GM23248 (cell line): ENCODE measurements around the gene MYOG. TPM values are rescaled to one million over a fixed set of nuclear protein-coding genes. Genes with fewer than 3 reads are reported as not detected.

Experiments used
- DNase-seq: peaks from one replicate; pipeline ENCODE4 v3.0.0-alpha.2; 2015
- H2AFZ ChIP-seq: fragments of 200-600 bp; sonication (generic); 2 replicates; pipeline ENCODE4 v1.6.1; 2016; ENCODE audit warnings: antibody characterized with exemption
- H3F3A ChIP-seq: fragments of 200-600 bp; sonication (generic); 2 replicates; pipeline ENCODE4 v1.6.1; 2016; ENCODE audit warnings: mild to moderate bottlenecking, antibody characterized with exemption, mixed run types; ENCODE audit not compliant: insufficient read depth
- H3K27ac ChIP-seq: fragments of 200-600 bp; sonication (generic); 2 replicates; pipeline ENCODE4 v1.5.1; 2016; ENCODE audit warnings: mild to moderate bottlenecking
- H3K27me3 ChIP-seq: fragments of 200-600 bp; sonication (generic); replicated peaks from 2 replicates; pipeline ENCODE4 v1.6.1; 2016; ENCODE audit warnings: mild to moderate bottlenecking; ENCODE audit not compliant: insufficient read depth
- H3K36me3 ChIP-seq: fragments of 200-600 bp; sonication (generic); 2 replicates; pipeline ENCODE4 v1.6.1; 2016; ENCODE audit warnings: low read depth, mild to moderate bottlenecking
- H3K4me1 ChIP-seq: fragments of 200-600 bp; sonication (generic); 2 replicates; pipeline ENCODE4 v1.6.1; 2016; ENCODE audit warnings: mild to moderate bottlenecking; ENCODE audit not compliant: insufficient read depth
- H3K4me2 ChIP-seq: fragments of 200-600 bp; sonication (generic); one replicate; pipeline ENCODE4 v1.6.1; 2016; ENCODE audit warnings: mild to moderate bottlenecking; ENCODE audit not compliant: unreplicated experiment
- H3K4me3 ChIP-seq: fragments of 200-600 bp; sonication (generic); 2 replicates; pipeline ENCODE4 v1.5.1; 2016; ENCODE audit warnings: mild to moderate bottlenecking
- H3K79me2 ChIP-seq: fragments of 200-600 bp; sonication (generic); 2 replicates; pipeline ENCODE4 v1.6.1; 2016; ENCODE audit warnings: mild to moderate bottlenecking; ENCODE audit not compliant: insufficient read depth
- H3K9ac ChIP-seq: fragments of 200-600 bp; sonication (generic); 2 replicates; pipeline ENCODE4 v1.6.1; 2016; ENCODE audit warnings: mild to moderate bottlenecking
- H3K9me2 ChIP-seq: fragments of 200-600 bp; sonication (generic); 2 replicates; pipeline ENCODE4 v1.6.1; 2016; ENCODE audit warnings: mixed run types, mild to moderate bottlenecking, moderate library complexity; ENCODE audit not compliant: insufficient read depth
- H3K9me3 ChIP-seq: fragments of 200-600 bp; sonication (generic); one replicate; pipeline ENCODE4 v1.6.1; 2017; ENCODE audit warnings: low read depth
- H4K20me1 ChIP-seq: fragments of 200-600 bp; sonication (generic); 2 replicates; pipeline ENCODE4 v1.6.0; 2016; ENCODE audit not compliant: insufficient read depth
- EZH2 ChIP-seq: fragments of 200-600 bp; sonication (generic); IDR thresholded peaks from 2 replicates; pipeline ENCODE4 v1.6.1; 2018; ENCODE audit warnings: antibody characterized with exemption, mild to moderate bottlenecking; ENCODE audit not compliant: insufficient read depth, poor library complexity, severe bottlenecking
- EZH2phosphoT487 ChIP-seq: fragments of 200-600 bp; sonication (generic); IDR thresholded peaks from 2 replicates; pipeline ENCODE4 v1.6.1; 2018; ENCODE audit warnings: antibody characterized with exemption, moderate library complexity, mild to moderate bottlenecking, low read depth; ENCODE audit not compliant: insufficient read depth
- WGBS, 2 experiments: methylation state at CpG; one replicate each; pipeline ENCODE4 v1.1.6; 2015 to 2017; ENCODE audit warnings: low lambda C conversion rate in 2 of 2, low coverage in 1 of 2; ENCODE audit errors: missing lambda C conversion rate in 2 of 2; 5-methylcytosine and 5-hydroxymethylcytosine counted together
- in situ Hi-C: fragments of 300-500 bp; cut with MboI; formaldehyde crosslinking; loops from 2 replicates; pipeline ENCODE4 v1.15.0; 2020
- polyA plus RNA-seq: library from polyadenylated mRNA; unstranded; fragments of >200 nt; fragmentation: Nextera tagmentation; extraction: Ambion mirVana; gene quantifications from 2 replicates; pipeline ENCODE4 v1.2.1, GENCODE V29; 2016
- total RNA-seq: library from RNA; depleted of rRNA; stranded (reverse); fragments of >200 nt; shearing (Covaris generic); gene quantifications from 2 replicates; pipeline ENCODE4 v1.2.3, GENCODE V29; 2014

The MYOG gene
- total and polyA plus RNA-seq, 2 experiments from 2014 or later: not detected

DNA sequence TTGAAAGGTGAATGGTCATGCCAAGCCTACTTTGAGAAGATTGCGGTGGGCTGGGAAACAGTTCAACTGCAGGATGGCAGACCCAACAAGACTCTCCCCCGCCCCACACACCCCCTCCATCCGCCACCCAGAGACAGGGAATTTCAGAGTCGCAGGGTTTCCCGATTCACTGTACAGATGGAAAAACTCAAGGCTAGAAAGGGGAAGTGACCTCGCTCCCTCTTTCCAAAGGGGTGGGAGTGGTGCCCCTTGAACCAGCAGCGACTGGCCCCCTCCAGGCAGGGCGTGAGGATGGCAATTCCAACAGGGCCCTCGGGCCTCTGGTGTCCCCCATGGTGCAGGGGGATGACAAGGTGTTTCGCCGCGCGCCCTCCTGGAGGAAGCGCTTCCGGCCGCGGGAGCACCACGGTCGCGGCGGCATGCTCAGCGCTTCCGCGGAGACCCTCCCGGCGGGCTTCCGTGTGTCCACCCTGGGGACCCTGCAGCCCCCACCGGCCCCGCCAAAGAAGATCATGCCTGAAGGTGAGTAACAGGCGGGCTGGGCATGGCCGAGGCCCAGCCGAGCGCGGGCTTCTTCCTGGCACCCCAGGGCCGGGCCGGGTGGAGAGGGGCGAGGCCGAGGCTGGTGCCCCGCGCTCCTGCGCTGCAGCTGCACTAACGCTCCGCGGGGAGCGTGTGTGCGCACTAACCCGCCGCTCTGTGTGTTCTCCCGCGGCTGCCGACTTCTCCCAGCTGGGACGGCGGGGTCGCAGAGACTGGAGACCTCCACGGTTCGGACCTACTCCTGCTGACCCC, 10.4 kb downstream of the MYOG start:
- no peak overlapping the region for H2AFZ ChIP-seq
- H3K36me3 ChIP-seq: no peaks in the 10 kb centered on the region; the same call in 1 of the 2 replicates
- DNase-seq: no peak
- H3K79me2 ChIP-seq: no peaks in the 10 kb centered on the region
- H3K4me1 ChIP-seq: peaks cover 11% of the 10 kb centered on the region
- H3K27ac ChIP-seq: no peak overlapping the region
- no peaks in the 10 kb centered on the region for H3K9me3 ChIP-seq
- 71 to 76% methylated on average over 38 to 47 of the region's 56 CpGs for WGBS, 2 experiments
- no peak overlapping the region for H3K4me2 ChIP-seq
- in situ Hi-C loops: no loop called here
- no peak overlapping the region for H3K9ac ChIP-seq
- TF ChIP-seq EZH2 (no peak), EZH2phosphoT487 (no peak)
- H3F3A ChIP-seq: no peaks in the 10 kb centered on the region
- H3K27me3 ChIP-seq: no peaks in the 10 kb centered on the region
- no peak overlapping the region for H3K4me3 ChIP-seq
- H4K20me1 ChIP-seq: no peaks in the 10 kb centered on the region
- H3K9me2 ChIP-seq: no peaks in the 10 kb centered on the region

DNA sequence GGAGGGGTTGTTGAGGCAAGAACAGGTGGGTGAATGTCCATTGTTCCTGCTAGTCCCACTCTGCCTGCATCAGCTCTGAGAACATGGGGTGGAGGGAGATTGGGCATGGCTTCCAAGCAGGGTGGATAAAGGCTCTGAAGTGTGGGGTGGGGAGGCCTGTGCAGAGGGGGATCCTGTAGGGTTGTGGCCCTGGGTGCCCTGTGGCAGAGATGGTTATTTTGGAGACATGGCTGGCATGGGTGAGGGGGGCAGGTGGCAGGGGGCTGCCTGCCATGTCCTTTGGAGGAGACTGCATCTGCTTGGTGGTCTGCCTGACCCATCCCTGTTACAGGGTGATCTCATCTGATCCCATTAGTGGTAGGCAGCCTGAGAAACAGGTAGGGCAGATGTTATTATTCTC, 11.2 kb downstream of the MYOG start:
- Histone ChIP-seq H3K36me3 (no peaks in the 10 kb centered on the region; the same call in 1 of the 2 replicates), H3K27me3 (no peaks in the 10 kb centered on the region), H3K27ac (no peak overlapping the region), H3K9ac (no peak overlapping the region), H3K9me2 (no peaks in the 10 kb centered on the region), H3K4me3 (no peak overlapping the region), H3K4me1 (peaks cover 11% of the 10 kb centered on the region), H2AFZ (no peak overlapping the region), H3K9me3 (no peaks in the 10 kb centered on the region), H3F3A (no peaks in the 10 kb centered on the region), H4K20me1 (no peaks in the 10 kb centered on the region), H3K4me2 (no peak overlapping the region), H3K79me2 (no peaks in the 10 kb centered on the region)
- in situ Hi-C loops: no loop called here
- TF ChIP-seq EZH2phosphoT487 (no peak), EZH2 (no peak)
- DNase-seq: no peak

DNA sequence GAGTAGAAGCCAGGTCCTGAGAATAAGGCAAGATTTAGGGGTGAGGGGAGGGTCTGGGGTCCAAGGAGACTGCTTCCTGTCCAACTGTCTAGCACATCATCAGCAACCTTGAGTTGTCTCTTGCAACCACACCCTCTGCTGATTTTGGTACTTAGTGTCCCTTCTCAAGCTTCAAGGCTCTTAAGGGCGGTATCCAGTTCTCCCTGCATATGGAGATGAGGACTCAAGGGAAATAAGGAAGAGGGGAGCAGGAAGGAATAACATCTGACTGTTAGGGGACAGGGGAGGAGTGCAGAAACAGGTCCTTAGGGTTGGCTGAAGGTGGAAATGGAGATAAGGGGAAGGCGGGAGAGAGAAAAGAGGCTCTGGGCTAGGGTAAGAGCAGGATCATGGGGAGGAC, 12.3 kb downstream of the MYOG start:
- no peak for DNase-seq
- Histone ChIP-seq H2AFZ (no peak overlapping the region), H3K9me3 (no peaks in the 10 kb centered on the region), H3K36me3 (no peaks in the 10 kb centered on the region; the same call in 1 of the 2 replicates), H3K9me2 (no peaks in the 10 kb centered on the region), H3K4me1 (peaks cover 11% of the 10 kb centered on the region), H3K4me3 (no peak overlapping the region), H3K4me2 (no peak overlapping the region), H3K79me2 (no peaks in the 10 kb centered on the region), H3K9ac (no peak overlapping the region), H3K27me3 (no peaks in the 10 kb centered on the region), H3K27ac (no peak overlapping the region), H4K20me1 (no peaks in the 10 kb centered on the region), H3F3A (no peaks in the 10 kb centered on the region)
- 100% methylated on average over 2 of the region's 2 CpGs for WGBS, 2 experiments
- in situ Hi-C loops: no loop called here
- no peak for TF ChIP-seq EZH2
- TF ChIP-seq EZH2phosphoT487: no peak

DNA sequence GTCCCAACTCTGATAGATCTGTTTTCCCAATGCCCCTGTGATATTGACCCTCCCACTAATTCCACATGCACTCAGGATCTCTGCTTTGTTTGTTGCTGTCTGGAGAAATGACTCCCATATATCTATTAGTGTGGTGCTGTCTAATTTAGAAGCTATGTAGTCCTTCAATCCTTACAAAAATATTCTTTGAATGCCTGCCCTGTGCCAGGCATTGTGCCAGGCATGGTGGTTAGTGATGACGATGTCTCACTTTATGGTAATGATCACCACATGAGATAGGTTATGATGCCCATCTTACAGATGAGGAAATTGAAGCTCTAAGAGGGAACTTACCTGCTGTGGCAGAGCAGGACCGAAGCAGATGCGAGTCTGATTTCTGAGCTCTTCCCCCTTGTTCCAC, 12.9 kb downstream of the MYOG start:
- Histone ChIP-seq H3K4me1 (peaks cover 11% of the 10 kb centered on the region), H3K4me2 (peak overlapping the region; percentile 7), H3K9ac (no peak overlapping the region), H3K9me3 (no peaks in the 10 kb centered on the region), H3K4me3 (no peak overlapping the region), H2AFZ (no peak overlapping the region), H3F3A (no peaks in the 10 kb centered on the region), H3K79me2 (no peaks in the 10 kb centered on the region), H3K27ac (no peak overlapping the region), H3K9me2 (no peaks in the 10 kb centered on the region), H4K20me1 (no peaks in the 10 kb centered on the region), H3K36me3 (no peaks in the 10 kb centered on the region; the same call in 1 of the 2 replicates), H3K27me3 (no peaks in the 10 kb centered on the region)
- peak; percentile 65 for DNase-seq
- in situ Hi-C loops: no loop called here
- WGBS, 2 experiments: 65 to 66% methylated on average over 3 of the region's 3 CpGs
- TF ChIP-seq EZH2phosphoT487: no peak
- no peak for TF ChIP-seq EZH2
